GM12872 (cell line): ENCODE results near the gene ADAP1.

Experiments
- CTCF ChIP-seq: IDR thresholded peaks from 3 replicates; pipeline ENCODE4 v1.5.1; 2011; ENCODE audit warnings: low read depth, mild to moderate bottlenecking, low read length, moderate library complexity; ENCODE audit not compliant: insufficient read depth

The ADAP1 gene

GRCh38 chr7:894164-894867 is 60.2 kb downstream of the ADAP1 start:
- TF ChIP-seq CTCF = no peak

- no peak for TF ChIP-seq CTCF
Observed at GRCh38 chr7:893686-894085, 60.8 kb downstream of the ADAP1 start.

- TF ChIP-seq CTCF = no peak
Observed at GRCh38 chr7:892648-893593, 61.6 kb downstream of the ADAP1 start.

- no peak for TF ChIP-seq CTCF
Observed at GRCh38 chr7:891805-892204, 62.7 kb downstream of the ADAP1 start.

- no peak for TF ChIP-seq CTCF
Observed at GRCh38 chr7:891291-891690, 63.2 kb downstream of the ADAP1 start.

GRCh38 chr7:890868-891267 is 63.6 kb downstream of the ADAP1 start:
- no peak for TF ChIP-seq CTCF

- TF ChIP-seq CTCF = no peak
Observed at GRCh38 chr7:889391-889790, 65.1 kb downstream of the ADAP1 start.
